Activated naive CD4-positive, alpha-beta T cell treated with anti-CD3 and anti-CD28 coated beads for 36 hours (primary cell): ENCODE measurements around the gene PRG2. TPM values are rescaled to one million over a fixed set of nuclear protein-coding genes. Genes with fewer than 3 reads are reported as not detected.

ENCODE experiments used
- CTCF ChIA-PET: fragments of 350-600 bp; sonication (Branson Sonifier 250); formaldehyde crosslinking; loops from one replicate; lab custom pipeline; 2021; ENCODE audit warnings: antibody characterized with exemption; lab: Charles Lee
- DNase-seq: peaks from one replicate; pipeline ENCODE4 v3.0.0-alpha.2; 2020
- H3K27ac Mint-ChIP-seq: one replicate; pipeline ENCODE4 v1.8.0; 2021; ENCODE audit warnings: mild to moderate bottlenecking, mixed read lengths
- H3K27me3 Mint-ChIP-seq: one replicate; pipeline ENCODE4 v1.8.0; 2021; ENCODE audit warnings: low read depth, mixed read lengths
- H3K36me3 Mint-ChIP-seq: one replicate; pipeline ENCODE4 v1.8.0; 2021; ENCODE audit warnings: low read depth, mixed read lengths
- H3K4me1 Mint-ChIP-seq: one replicate; pipeline ENCODE4 v1.8.0; 2021; ENCODE audit warnings: low read depth, mixed read lengths
- H3K4me3 Mint-ChIP-seq: one replicate; pipeline ENCODE4 v1.8.0; 2021; ENCODE audit warnings: mild to moderate bottlenecking, moderate library complexity, mixed read lengths
- H3K9me3 Mint-ChIP-seq: one replicate; pipeline ENCODE4 v1.8.0; 2021; ENCODE audit warnings: mixed read lengths
- intact Hi-C: fragments of 100-400 bp; cut with micrococcal nuclease; formaldehyde crosslinking; loops from one replicate; pipeline ENCODE4 v1.15.1; 2023
- total RNA-seq, 2 experiments: library from RNA; stranded (reverse); gene quantifications; one replicate each; pipeline ENCODE4 v1.2.3, GENCODE V29; 2021

PRG2 gene
- total RNA-seq, 2 experiments from 2014 or later = 1.0 TPM

GRCh38 chr11:57392066-57392762 is 1.8 kb upstream of the PRG2 start:
- Mint-ChIP-seq H3K36me3 (peaks cover 2% of the 10 kb centered on the region), H3K27me3 (no peaks in the 10 kb centered on the region), H3K9me3 (no peaks in the 10 kb centered on the region), H3K4me3 (no peak overlapping the region), H3K27ac (no peak overlapping the region), H3K4me1 (no peaks in the 10 kb centered on the region)
- intact Hi-C loops = no loop called here
- CTCF ChIA-PET = interaction anchor here (0.7 to 0.9 kb wide), 2 partner anchors 102 to 142 kb away, joined by 3 read pairs; no protein-coding TSS in a partner anchor
- no peak for DNase-seq

- CTCF ChIA-PET = no interaction called here
- Mint-ChIP-seq H3K27me3 (no peaks in the 10 kb centered on the region), H3K36me3 (peaks cover 2% of the 10 kb centered on the region), H3K4me1 (no peaks in the 10 kb centered on the region), H3K4me3 (no peak overlapping the region), H3K27ac (no peak overlapping the region), H3K9me3 (no peaks in the 10 kb centered on the region)
- DNase-seq = no peak
- intact Hi-C loops = no loop called here
Measured at GRCh38 chr11:57391539-57391938, 1.1 kb upstream of the PRG2 start.

- H3K27me3 Mint-ChIP-seq = no peaks in the 10 kb centered on the region
- CTCF ChIA-PET = no interaction called here
- H3K36me3 Mint-ChIP-seq = peaks cover 2% of the 10 kb centered on the region
- H3K4me3 Mint-ChIP-seq = no peak overlapping the region
- no peaks in the 10 kb centered on the region for H3K9me3 Mint-ChIP-seq
- H3K27ac Mint-ChIP-seq = no peak overlapping the region
- DNase-seq = no peak
- intact Hi-C loops = no loop called here
- no peaks in the 10 kb centered on the region for H3K4me1 Mint-ChIP-seq
Measured at GRCh38 chr11:57391111-57391510, 661 bp upstream of the PRG2 start.

GRCh38 chr11:57387289-57388030 is 3.0 kb downstream of the PRG2 start:
- CTCF ChIA-PET = no interaction called here
- no peaks in the 10 kb centered on the region for H3K9me3 Mint-ChIP-seq
- no peaks in the 10 kb centered on the region for H3K4me1 Mint-ChIP-seq
- intact Hi-C loops = no loop called here
- H3K27ac Mint-ChIP-seq = no peak overlapping the region
- H3K27me3 Mint-ChIP-seq = no peaks in the 10 kb centered on the region
- DNase-seq = no peak
- no peak overlapping the region for H3K4me3 Mint-ChIP-seq
- peaks cover 2% of the 10 kb centered on the region for H3K36me3 Mint-ChIP-seq

- no peak for DNase-seq
- intact Hi-C loops = no loop called here
- Mint-ChIP-seq H3K27ac (no peak overlapping the region), H3K4me1 (no peaks in the 10 kb centered on the region), H3K27me3 (no peaks in the 10 kb centered on the region), H3K36me3 (peaks cover 2% of the 10 kb centered on the region), H3K4me3 (no peak overlapping the region), H3K9me3 (no peaks in the 10 kb centered on the region)
- CTCF ChIA-PET = no interaction called here
Measured at GRCh38 chr11:57386178-57386940, 4.1 kb downstream of the PRG2 start.

- Mint-ChIP-seq H3K27ac (no peak within 1 kb of the TSS), H3K4me1 (no peaks in the 10 kb centered on the region), H3K4me3 (no peak within 1 kb of the TSS), H3K27me3 (peaks cover 11% of the 10 kb centered on the region), H3K36me3 (no peaks in the 10 kb centered on the region), H3K9me3 (no peaks in the 10 kb centered on the region)
- no peak for DNase-seq
- CTCF ChIA-PET = interaction anchor here (0.7 to 1.0 kb wide), 3 partner anchors 20 to 256 kb away, joined by 3 to 7 read pairs (median 3); no protein-coding TSS in a partner anchor
- intact Hi-C loops = no loop called here
Measured at GRCh38 chr11:57380975-57381374, 9.5 kb downstream of the PRG2 start, which contains the start of gene PRG3. TSS of gene PRG3 (minus strand) at chr11:57381150. CDS start at chr11:57380708, 442 bp downstream.

GRCh38 chr11:57379732-57380131 is 10.7 kb downstream of the PRG2 start:
- H3K36me3 Mint-ChIP-seq = no peaks in the 10 kb centered on the region
- intact Hi-C loops = no loop called here
- no peaks in the 10 kb centered on the region for H3K4me1 Mint-ChIP-seq
- H3K27me3 Mint-ChIP-seq = peaks cover 11% of the 10 kb centered on the region
- no peak overlapping the region for H3K4me3 Mint-ChIP-seq
- CTCF ChIA-PET = no interaction called here
- H3K9me3 Mint-ChIP-seq = no peaks in the 10 kb centered on the region
- no peak overlapping the region for H3K27ac Mint-ChIP-seq
- peak; percentile 16 for DNase-seq

GRCh38 chr11:57378186-57378585 is 12.3 kb downstream of the PRG2 start:
- intact Hi-C loops = no loop called here
- CTCF ChIA-PET = interaction anchor here (0.9 to 1.5 kb wide), 3 partner anchors 16 to 82 kb away, joined by 3 read pairs; partner anchors contain the start of gene RTN4RL2
- Mint-ChIP-seq H3K4me1 (no peaks in the 10 kb centered on the region), H3K9me3 (no peaks in the 10 kb centered on the region), H3K36me3 (no peaks in the 10 kb centered on the region), H3K27ac (no peak overlapping the region), H3K27me3 (peaks cover 11% of the 10 kb centered on the region), H3K4me3 (no peak overlapping the region)
- DNase-seq = no peak

GRCh38 chr11:57377107-57377506 is 13.3 kb downstream of the PRG2 start:
- no peak overlapping the region for H3K4me3 Mint-ChIP-seq
- H3K27me3 Mint-ChIP-seq = peaks cover 11% of the 10 kb centered on the region
- CTCF ChIA-PET = interaction anchor here (1.3 kb wide), 1 partner anchor 27 kb away, joined by 3 read pairs; no protein-coding TSS in a partner anchor
- H3K27ac Mint-ChIP-seq = no peak overlapping the region
- no peaks in the 10 kb centered on the region for H3K9me3 Mint-ChIP-seq
- H3K36me3 Mint-ChIP-seq = no peaks in the 10 kb centered on the region
- no peak for DNase-seq
- intact Hi-C loops = no loop called here
- no peaks in the 10 kb centered on the region for H3K4me1 Mint-ChIP-seq

- intact Hi-C loops = no loop called here
- peaks cover 11% of the 10 kb centered on the region for H3K27me3 Mint-ChIP-seq
- no peaks in the 10 kb centered on the region for H3K4me1 Mint-ChIP-seq
- no peaks in the 10 kb centered on the region for H3K36me3 Mint-ChIP-seq
- H3K9me3 Mint-ChIP-seq = no peaks in the 10 kb centered on the region
- DNase-seq = no peak
- CTCF ChIA-PET = interaction anchor here (1.3 kb wide), 1 partner anchor 26 kb away, joined by 3 read pairs; no protein-coding TSS in a partner anchor
- H3K27ac Mint-ChIP-seq = no peak overlapping the region
- no peak overlapping the region for H3K4me3 Mint-ChIP-seq
Measured at GRCh38 chr11:57376095-57377090, 14.1 kb downstream of the PRG2 start.

- intact Hi-C loops = no loop called here
- Mint-ChIP-seq H3K27me3 (peaks cover 9% of the 10 kb centered on the region), H3K36me3 (no peaks in the 10 kb centered on the region), H3K4me1 (no peaks in the 10 kb centered on the region), H3K27ac (no peak overlapping the region), H3K4me3 (no peak overlapping the region), H3K9me3 (no peaks in the 10 kb centered on the region)
- DNase-seq = no peak
- CTCF ChIA-PET = no interaction called here
Measured at GRCh38 chr11:57375490-57375889, 15.0 kb downstream of the PRG2 start.
